ENCODE data around the gene RUVBL1.

Gene RUVBL1

DNA sequence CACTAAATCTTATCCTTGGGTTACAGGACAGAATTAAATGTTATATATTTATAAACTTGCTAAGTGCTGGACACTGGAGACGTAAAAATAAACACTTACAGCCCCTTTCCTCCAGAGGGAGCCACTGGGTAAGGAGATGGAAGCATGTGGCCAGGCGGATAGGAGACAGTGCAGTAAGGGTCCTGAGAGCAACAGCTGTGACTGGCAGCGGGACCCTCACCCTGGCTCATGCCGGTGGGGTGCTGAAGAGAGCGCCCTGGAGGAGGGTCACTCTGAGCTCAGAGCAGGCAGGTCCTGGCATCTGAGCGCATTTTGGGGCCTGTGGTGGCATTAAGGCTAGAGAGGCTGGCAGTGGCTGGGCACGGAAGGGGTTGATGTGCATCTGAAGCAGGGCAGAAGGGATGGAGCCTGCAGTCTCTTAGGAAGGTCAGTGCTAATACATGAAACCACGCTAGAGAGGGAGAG lies 55.4 kb downstream of the RUVBL1 start:
- peak; percentile 51 for DNase-seq (ENCODE audit: low spot score)

DNA sequence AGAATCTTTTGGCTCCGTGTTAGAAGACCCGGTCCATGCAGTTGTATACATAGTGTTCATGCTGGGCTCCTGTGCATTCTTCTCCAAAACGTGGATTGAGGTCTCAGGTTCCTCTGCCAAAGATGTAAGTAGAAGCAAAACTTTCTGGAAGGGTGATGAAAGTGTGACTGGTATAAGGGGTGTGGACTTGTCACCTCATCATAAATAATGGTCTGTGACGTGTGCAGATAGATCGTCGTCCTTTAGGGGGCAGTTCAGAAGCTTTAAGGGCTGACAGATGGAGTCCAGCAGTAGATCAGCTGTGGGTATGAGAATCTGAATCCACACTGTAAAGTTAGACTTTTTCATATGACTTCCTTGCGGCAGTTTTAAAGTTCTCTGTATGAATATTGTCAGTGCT lies 56.1 kb downstream of the RUVBL1 start:
- DNase-seq (ENCODE audit: low spot score): no peak

DNA sequence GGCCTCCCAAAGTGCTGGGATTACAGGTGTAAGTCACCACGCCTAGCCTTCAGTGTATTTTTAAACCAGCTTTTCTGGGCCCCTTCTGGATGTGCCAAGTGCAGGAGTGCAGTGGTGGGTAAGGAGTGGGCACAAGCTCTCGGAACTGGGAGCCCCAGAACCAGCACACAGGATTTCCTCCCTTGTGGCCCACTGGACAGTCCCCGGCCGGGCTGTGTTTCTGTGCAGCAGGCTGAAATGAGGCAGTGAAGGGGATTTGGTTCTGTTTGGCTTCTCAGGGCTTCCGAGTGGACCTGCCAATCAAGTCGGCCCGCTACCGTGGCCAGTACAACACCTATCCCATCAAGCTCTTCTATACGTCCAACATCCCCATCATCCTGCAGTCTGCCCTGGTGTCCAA lies 56.9 kb downstream of the RUVBL1 start:
- DNase-seq (ENCODE audit: low spot score): no peak

DNA sequence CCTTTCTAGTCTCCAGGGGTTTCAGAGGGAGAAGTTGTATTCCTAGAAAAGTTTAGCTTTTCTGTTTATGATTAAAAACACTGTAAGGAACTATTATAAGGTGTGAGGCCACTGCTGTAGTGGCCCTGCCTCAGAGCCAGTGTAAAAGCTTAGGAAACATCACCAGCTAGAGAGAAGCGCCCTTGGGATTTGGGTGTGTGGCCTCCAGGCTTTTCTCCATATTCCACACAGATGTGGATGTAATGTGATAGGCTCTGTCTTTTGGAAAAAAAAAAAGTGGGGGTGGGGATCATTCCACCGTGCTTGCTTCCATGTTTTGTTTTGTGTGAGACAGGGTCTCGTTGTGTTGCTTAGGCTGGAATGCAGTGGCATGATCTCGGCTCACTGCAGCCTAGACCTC lies 57.5 kb downstream of the RUVBL1 start:
- DNase-seq (ENCODE audit: low spot score): no peak

DNA sequence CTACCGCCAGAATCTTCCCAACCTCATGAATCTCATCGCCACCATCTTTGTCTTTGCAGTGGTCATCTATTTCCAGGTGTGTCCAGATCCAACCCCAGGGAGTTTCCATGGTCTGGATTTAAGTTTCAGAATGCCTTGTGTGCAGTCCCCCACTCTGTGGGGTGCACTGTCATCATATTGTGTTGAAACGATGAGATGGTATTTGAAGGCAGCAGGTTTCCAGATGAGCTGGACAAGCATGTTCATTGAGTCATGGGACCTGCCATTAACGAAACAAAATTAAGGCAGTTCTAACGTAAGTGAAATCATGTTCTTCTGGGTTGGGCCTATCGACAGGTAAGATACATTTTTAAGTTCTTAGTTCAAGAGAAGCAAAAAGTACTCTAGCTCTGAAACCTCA lies 58.6 kb downstream of the RUVBL1 start:
- no peak for DNase-seq (ENCODE audit: low spot score)

DNA sequence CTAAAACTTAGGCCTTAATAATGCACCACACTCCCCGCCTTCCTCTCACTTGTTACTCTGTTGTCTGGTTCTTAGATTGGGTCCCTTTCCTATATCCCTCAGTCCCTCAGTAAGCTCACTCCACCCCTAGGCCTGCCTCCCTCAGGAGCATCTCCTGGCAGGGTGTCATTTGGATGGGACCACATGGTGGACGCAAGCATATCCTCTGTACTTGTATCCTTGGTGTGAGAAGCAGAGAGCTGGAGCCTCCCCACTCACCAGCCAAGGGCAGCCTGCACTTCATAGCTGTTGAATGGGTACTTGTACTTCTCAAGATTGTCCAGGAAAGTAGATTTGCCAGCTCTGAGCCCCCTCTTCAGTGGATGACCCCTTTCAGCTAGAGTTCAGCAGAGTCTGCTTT lies 59.7 kb downstream of the RUVBL1 start:
- DNase-seq (ENCODE audit: low spot score): no peak

DNA sequence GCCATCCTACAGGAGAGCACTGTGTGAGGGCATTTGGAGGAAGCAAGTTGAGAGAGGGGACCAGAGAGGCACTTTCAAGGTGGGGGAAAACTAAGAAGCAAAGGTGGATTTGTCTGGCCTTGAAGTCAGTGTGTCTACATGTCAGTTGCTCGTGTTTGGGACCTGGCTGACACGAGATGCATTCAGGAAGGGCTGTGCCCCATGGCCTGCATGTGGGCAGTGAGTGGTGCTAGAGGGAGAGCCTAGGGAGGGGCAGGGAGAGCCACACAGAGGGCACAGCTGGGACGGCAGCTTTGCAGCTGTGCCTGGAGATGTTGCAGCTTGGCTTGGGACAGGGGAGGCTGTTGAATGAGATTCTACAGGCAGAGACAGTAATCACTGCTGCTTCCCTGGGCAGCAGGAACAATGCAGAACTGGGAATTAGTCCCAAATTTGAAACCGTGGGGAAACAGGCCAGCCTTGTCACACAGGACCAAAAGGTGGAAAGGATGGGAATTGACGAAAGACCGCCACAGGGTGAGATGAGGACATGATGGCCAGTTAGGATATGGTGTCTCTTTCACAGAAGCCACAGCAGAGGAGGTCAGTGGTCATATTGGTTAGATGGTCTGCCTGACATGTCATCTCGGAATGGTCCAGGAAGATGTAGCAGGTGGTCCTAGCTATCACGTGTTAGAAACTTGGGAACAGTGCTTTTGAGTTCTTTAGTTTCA lies 61.4 kb downstream of the RUVBL1 start:
- DNase-seq (ENCODE audit: low spot score): no peak

DNA sequence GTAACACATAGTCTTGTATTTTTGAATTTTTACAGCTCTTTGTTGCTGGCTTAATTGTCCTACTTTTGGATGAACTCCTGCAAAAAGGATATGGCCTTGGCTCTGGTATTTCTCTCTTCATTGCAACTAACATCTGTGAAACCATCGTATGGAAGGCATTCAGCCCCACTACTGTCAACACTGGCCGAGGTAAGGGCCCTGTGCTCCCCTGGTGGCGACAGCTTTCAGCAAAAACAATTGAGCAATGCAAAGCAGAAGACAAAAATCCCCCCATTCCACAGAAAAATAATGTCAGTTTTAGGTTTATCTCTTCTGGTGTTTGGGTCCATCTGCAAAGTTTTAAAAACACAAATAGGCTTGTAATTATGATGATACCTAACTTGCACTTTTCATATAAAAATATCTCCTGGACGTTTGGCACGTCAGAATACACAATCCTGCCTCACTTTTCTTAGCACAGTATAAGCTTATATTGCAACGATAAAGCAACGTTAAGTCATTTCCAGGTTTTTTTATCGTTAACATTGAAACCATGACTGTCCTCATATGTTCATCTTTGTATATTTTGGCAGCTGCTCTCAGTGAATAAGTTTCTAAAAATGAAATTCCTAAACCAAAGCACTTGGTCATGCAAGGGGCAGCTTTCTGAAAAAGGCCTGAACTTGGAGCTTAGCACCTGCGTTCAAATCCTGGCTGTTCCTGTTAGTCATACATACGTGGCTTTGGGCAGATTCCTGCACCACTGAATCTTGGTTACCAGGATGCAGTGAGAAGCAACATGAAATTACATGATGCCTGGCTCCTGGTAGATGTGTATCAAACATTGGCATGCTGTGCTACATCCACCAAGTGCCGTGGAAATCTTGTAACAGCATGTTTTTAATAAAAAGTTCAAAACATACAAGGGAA lies 62.9 kb downstream of the RUVBL1 start:
- DNase-seq (ENCODE audit: low spot score): no peak

DNA sequence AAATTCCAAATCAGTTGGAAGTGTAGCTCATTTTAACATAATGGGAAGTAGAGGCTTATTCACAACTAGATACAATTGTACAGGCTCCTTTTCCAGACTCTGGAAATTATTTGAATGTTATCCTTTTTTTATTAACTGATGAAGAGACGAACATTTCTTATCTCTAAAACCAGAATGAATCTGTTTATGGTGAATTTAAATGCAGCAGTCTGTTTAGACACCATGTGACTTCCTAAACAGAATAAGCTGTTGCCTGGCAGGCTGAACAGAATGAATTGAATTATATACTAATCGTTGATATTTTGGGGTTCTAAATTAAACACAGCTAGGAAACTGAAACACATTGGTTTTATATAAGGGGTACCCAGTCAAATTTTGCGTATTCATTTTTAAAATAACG lies 67.4 kb downstream of the RUVBL1 start:
- no peak for DNase-seq (ENCODE audit: low spot score)

DNA sequence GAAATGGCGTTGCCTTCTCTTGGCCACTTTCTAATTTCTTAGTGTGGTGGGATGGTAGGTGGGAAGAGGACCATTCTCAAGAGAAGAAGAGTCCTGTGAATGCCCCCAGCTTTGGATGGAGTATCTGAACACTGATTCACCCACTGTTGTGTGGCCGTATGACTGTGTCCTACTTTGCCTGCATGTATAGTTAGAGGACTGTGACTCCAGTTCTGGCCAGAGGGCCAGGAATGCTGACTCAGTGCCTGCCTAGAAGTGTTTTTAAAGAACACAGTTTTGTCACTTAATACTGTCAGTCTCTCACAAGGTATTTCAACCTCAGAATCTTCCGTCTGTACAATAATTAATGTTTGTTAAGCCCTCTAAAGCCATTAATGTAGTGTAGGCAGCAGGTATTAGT lies 69.2 kb downstream of the RUVBL1 start:
- DNase-seq (ENCODE audit: low spot score): no peak

DNA sequence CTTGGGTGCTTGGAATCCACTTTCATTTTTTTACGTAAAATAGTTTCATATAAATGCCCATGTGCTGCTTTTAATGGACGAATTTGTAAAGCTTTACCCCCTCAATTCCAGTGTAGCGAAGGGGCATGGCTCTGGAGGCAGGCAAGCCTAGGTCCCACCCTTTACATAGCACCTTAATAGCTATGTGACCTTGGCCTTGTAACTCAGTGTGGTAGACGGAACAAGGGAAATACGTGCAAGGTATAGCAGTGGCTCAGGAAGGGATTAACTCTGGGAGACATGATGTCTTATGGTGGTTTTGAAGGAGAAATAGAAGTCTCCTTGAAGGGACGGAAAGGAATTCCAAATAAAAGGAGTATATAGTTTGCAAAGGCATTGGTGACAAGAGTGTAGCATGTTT lies 70.0 kb downstream of the RUVBL1 start:
- no peak for DNase-seq (ENCODE audit: low spot score)

DNA sequence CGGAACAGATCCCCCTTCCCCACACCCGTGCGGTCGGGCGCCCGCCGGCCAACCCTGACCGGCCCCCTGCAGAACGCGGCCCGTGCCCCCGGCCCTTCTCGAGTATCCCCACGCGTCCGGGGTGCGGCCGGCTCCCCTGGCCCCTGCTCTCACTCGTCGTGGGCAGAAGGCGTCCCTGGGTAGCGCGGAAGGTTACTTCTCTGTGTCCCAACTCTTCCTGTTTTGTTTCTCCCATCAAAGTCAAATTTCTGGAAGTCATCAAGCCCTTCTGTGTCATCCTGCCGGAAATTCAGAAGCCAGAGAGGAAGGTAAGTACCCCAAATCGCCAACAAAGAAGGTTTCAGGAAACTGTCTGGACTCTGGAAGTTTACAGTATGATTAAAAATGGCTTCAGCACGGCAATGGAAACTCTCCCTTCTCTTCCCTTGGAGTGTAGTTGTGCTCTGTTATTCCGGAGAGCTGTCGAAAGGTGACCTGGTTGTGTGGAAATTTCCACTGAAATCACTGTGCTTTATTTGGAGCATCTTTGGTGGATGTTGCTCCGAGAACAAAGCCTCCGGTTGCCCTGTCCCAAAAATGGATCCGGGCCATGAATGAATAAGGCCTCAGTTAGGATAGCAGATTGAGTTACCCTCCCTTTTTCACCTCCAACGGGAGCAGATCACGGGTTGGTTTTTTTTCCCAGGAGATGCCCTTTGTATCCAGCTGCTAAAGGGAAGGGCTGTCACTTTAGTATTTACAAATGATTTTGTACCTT lies 70.8 kb downstream of the RUVBL1 start:
- peak; percentile 13 for DNase-seq (ENCODE audit: low spot score)

DNA sequence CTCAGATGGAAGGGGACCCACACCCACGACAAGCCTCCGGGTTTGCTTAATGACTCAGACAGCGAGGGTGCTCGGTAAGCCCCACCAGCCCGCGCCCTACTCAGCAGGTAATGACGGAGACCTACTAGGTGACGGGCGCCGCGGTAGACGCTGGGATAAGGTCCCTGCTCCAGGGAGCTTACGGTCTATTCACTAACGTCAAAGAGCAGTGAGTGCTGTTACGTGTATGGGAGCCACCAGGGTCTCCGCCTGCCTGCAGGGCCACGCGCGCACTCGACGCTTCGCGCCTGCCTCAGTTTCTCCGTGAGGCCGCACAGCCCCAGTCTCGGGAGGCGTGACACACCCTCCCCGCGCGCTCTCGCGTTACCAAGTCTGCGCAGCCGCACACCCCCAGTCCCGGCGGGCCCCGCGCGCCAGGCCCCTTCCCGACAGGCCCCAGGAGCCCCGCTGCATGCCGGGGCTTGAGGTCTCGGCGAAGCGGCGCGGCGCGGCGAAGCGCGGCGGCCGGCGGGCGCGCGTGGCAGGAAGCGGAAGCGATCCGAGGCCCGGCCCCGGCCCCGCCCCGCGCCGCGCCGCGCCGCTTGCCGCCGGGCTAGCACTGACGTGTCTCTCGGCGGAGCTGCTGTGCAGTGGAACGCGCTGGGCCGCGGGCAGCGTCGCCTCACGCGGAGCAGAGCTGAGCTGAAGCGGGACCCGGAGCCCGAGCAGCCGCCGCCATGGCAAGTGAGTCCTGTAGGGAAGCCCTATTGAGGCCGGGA lies 71.6 kb downstream of the RUVBL1 start, which contains the start of gene SEC61A1:
TSS of gene SEC61A1 (plus strand) at position 601 of the 758 bp plus-strand sequence. CDS start at position 717, 116 bp downstream.
- DNase-seq (ENCODE audit: low spot score): peak; percentile 98

DNA sequence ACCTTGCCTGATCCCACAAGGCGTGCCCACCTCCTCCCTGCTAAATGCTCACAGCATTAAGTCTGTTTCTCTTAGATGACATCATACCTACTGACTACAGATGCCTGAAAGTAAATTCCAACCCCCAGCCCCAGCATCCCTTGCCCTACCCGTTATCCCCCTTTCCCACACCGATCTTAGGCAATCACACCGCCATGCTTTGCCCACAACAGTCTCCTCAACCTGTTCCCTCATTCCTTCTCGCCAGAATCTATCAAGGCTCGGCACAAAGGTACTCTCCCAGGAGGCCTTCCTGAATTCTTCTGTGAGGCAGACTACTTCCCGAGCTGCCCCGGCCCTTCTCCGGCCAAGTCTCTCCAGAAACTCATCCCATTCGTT lies 72.2 kb downstream of the RUVBL1 start:
- no peak for DNase-seq (ENCODE audit: low spot score)

DNA sequence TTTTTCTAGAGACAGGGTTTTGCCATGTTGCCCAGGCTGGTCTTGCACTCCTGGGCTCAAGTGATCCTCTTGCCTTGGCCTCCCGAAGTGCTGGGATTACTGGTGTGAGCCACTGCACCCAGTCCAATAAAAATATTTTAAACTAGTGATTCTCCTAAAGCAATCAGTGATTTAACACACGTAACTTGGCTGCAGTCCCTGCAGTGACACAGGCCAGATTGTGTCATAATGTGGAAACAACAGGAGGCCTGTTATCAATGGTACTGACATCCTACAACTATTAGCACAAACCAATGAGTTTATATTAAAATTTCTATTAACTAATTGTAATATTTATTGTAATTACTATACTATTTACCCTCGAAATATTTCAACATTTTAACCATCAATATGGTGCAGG lies 73.0 kb downstream of the RUVBL1 start:
- no peak for DNase-seq (ENCODE audit: low spot score)

DNA sequence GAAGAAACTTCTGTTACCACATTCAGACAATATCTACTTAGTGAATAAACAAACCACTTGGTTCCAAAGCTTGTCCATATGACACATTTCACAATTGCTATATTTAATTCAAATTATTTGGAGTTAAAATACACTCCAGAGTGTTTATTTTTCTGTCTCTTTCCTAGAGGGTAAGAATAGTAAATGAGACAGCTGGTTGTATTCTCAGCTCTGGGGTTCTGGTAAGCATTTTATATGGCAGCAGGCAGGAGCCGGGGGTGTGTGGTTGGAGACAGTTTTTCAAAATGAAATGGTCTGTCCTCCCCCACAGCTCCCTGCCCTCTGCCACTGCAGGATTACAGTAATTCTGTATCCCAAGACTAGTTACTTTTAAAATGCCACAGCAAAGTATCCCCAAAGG lies 82.3 kb downstream of the RUVBL1 start:
- no peak for DNase-seq (ENCODE audit: low spot score)

DNA sequence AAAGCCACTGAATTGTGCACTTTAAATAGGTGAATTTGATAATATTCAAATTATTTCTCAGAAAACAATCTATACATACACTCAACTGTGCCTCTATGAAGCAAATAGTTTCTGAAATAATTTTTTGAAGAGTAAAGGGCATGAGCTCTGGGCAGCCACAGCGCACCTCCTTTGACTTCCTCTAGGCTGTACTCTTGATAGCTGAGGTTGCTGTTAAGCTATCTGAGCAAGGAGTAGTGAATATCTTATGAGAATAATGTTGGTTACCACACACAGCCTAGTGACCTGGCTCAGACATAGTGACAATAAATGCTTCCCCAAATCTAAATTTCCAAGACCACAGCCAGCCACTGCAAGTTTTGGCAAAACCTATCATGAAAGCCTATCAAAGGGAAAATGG lies 83.0 kb downstream of the RUVBL1 start:
- no peak for DNase-seq (ENCODE audit: low spot score)

DNA sequence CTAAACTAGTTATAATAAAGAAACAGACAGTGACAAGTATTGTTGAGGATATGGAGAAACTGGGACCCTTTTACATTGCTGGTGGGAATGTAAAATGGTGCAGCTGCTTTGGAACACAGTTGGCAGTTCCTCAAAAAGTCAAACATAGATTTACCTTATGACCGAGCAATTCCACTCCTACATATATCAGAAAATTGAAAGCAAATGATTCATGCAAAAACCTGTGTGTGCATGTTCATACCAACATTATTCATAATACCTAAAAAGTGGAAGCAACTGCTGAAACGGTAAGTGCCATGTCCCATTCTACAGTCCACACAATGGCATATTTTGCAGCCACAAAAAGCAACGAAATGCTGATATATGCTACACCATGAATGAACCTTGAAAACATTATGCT lies 83.6 kb downstream of the RUVBL1 start:
- DNase-seq (ENCODE audit: low spot score): no peak

DNA sequence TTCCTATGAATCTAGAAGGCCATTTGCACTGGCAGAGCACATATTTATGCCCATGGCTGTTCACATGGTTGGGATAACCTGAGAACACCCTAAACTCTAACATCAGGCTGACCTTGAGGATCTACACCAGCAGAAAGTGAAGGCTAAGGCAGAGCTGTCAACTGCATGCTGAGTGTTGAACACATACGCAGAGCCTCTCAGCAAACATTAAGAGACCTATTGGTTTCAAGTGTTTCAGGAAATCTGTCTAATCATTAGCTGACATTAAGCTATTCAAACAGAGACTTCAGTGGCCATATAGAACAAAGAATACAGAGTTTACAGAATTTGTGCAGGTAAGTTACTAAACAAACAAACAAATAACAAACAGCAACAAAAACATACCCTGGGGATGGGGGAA lies 87.5 kb downstream of the RUVBL1 start:
- no peak for DNase-seq (ENCODE audit: low spot score)

DNA sequence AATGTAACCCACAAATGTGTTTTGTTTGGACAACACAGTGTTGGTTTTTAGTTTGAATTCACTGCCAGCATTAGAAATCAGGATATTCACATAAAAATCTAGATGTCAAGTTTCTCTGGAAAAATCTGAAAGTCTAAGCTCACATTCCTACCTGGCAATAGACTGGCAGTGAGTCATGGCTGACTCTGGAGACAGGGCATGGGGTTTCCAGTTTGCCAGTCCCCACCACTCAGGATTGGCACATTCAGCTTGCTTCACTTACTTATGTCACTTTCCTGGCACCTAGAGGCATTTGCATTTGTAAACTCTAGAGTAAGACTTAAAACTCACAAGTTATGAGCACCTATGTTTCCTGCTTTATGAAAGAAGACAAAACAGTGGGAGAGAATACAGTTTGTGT lies 90.5 kb downstream of the RUVBL1 start:
- DNase-seq (ENCODE audit: low spot score): no peak
